Spleen (tissue), 11 donors: ENCODE measurements around the gene PTPRN2. TPM values are rescaled to one million over a fixed set of nuclear protein-coding genes. Genes with fewer than 3 reads are reported as not detected.
A peak's percentile ranks its signal among the peaks of the same experiment; 100 is the strongest.

Experiments used
- DNase-seq: peaks from one replicate; pipeline ENCODE4 v3.0.0-alpha.2; 2020
- H3K27ac ChIP-seq, 8 donors: fragments of 200-600 bp; sonication (generic) in 7 of 8; 1 replicate in 4 of 8; 2 replicates in 4 of 8; pipeline versions ENCODE4 v1.5.0 to v1.8.0; 2016 to 2021; ENCODE audit warnings: inconsistent platforms in 4 of 8, mild to moderate bottlenecking in 4 of 8, moderate library complexity in 1 of 8
- H3K27me3 ChIP-seq, 7 donors: fragments of 200-600 bp; sonication (generic) in 6 of 7; replicated peaks in 1 of 7; 1 replicate in 4 of 7; 2 replicates in 3 of 7; pipeline versions ENCODE4 v1.5.0 to v1.8.0; 2016 to 2021; ENCODE audit warnings: inconsistent platforms in 3 of 7, mild to moderate bottlenecking in 1 of 7
- H3K36me3 ChIP-seq, 6 donors: fragments of 200-600 bp; sonication (generic) in 5 of 6; 1 replicate in 4 of 6; 2 replicates in 2 of 6; pipeline versions ENCODE4 v1.5.0 to v1.8.0; 2016 to 2021; ENCODE audit warnings: inconsistent platforms in 2 of 6
- H3K4me1 ChIP-seq, 6 donors: fragments of 200-600 bp; sonication (generic) in 5 of 6; 1 replicate in 3 of 6; 2 replicates in 3 of 6; pipeline versions ENCODE4 v1.5.0 to v1.8.0; 2016 to 2021; ENCODE audit warnings: inconsistent platforms in 3 of 6
- H3K4me3 ChIP-seq, 8 donors: fragments of 200-600 bp; sonication (generic) in 7 of 8; 1 replicate in 4 of 8; 2 replicates in 4 of 8; pipeline versions ENCODE4 v1.5.0 to v1.8.0; 2016 to 2021; ENCODE audit warnings: inconsistent platforms in 4 of 8, mild to moderate bottlenecking in 4 of 8, moderate library complexity in 2 of 8
- H3K9me3 ChIP-seq, 8 donors: fragments of 200-600 bp; sonication (generic) in 7 of 8; 1 replicate in 4 of 8; 2 replicates in 4 of 8; pipeline versions ENCODE4 v1.5.0 to v1.8.0; 2016 to 2021; ENCODE audit warnings: inconsistent platforms in 4 of 8
- CTCF ChIP-seq, 11 experiments: fragments of 200-600 bp in 7 of 11; fragments of 450-650 bp in 4 of 11; sonication (generic) in 4 of 11; IDR thresholded peaks in 8 of 11; conservative IDR thresholded peaks in 3 of 11; 1 replicate in 7 of 11; 2 replicates in 4 of 11; pipeline versions ENCODE4 v1.4.0 to v1.8.0; 2016 to 2021; ENCODE audit warnings: antibody characterized with exemption in 11 of 11, inconsistent platforms in 4 of 11, mild to moderate bottlenecking in 1 of 11
- POLR2A ChIP-seq, 3 donors: fragments of 450-650 bp; IDR thresholded peaks; one replicate each; pipeline ENCODE4 v1.5.1; 2017; ENCODE audit warnings: antibody characterized with exemption in 3 of 3, mild to moderate bottlenecking in 1 of 3
- POLR2AphosphoS5 ChIP-seq, 3 donors: sonication (generic); formaldehyde crosslinking; IDR thresholded peaks; one replicate each; pipeline ENCODE4 v1.5.1; 2017; ENCODE audit warnings: antibody characterized with exemption in 3 of 3
- WGBS, 5 donors: extraction: QIAGEN DNeasy Blood & Tissue Kit in 3 of 5; methylation state at CpG; one replicate each; pipeline versions ENCODE4 v1.1.5 to v1.1.7; 2013 to 2018; 5-methylcytosine and 5-hydroxymethylcytosine counted together
- intact Hi-C: fragments of 100-400 bp; cut with DNase I; formaldehyde crosslinking; loops from one replicate; pipeline ENCODE4 v1.15.0; 2023; ENCODE audit warnings: low total_unique reads
- polyA plus RNA-seq, 3 donors: library from polyadenylated mRNA; stranded (reverse); fragments of 200-250 nt; gene quantifications; one replicate each; pipeline ENCODE4 v1.2.1, GENCODE V29; 2013
- total RNA-seq, 7 donors: library from RNA; depleted of rRNA in 3 of 7; stranded (reverse); fragments of >200 nt in 3 of 7; fragmentation: NEBNext Ultra II Directional in 4 of 7; extraction: Animal tissue kit (Norgen Biotek cat#: 25700) in 4 of 7; gene quantifications; one replicate each; pipeline versions ENCODE4 v1.1.0 to v1.2.1, GENCODE V29; 2016 to 2021
- donor health status: healthy with polysubstance abuse.
- donor health status: DM: no; HTN: no; CAD: no; lungs with moderate emphysema.
- donor health status: DM: no; HTN: no; CAD: no.
- donor health status: Bipolar disorder and iron deficiency.
- donor health status: healthy.
- donor health status: DM: no; HTN: no; CAD: no.
- donor health status: DM: yes; HTN: yes; CAD: no.

Gene PTPRN2
- total and polyA plus RNA-seq, 10 donors = 7.0 to 22.8 (median 16.8) TPM

DNA sequence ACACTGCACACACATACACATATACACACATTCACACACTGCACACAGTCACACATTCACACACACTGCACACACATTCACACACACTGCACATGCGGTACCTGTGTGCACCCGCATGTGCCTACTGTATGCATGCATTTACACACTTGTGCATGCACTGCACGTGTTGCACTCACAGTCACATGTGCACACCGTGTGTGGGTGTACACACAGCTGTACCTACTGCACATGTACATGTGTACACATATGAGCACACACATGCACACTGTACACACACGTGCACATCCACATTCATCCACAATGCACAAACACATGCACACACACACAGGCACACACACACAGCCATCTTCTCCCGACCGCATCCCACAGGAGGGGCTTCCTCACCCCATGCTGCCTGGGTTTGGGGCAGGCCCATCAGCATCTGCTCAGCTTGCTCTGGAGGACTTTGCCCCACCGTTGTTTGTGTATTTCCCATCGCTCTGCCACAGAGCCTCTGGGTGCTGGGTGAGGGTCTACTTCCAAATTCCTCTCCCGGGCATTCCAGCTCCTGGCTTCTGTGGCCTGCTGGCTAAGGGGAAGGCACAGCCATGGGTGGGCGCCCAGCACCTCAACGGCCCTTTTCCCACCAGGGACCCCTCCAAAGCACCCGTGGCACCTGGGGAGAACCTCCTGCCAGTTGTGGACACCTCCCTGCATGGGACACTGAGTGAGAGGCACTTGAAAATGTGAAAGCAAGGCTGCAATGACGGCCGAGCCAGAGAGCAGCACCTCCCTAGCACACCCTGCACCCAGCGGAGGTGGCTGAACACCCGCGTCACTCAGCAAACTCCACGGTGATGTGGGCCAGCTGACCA lies 324.3 kb downstream of the PTPRN2 start:
- Histone ChIP-seq H3K27me3 (peaks cover 0 to 23% (median 0%) of the 10 kb centered on the region in 7 donors), H3K36me3 (no peaks in the 10 kb centered on the region), H3K4me3 (no peak overlapping the region), H3K27ac (no peak overlapping the region), H3K4me1 (no peaks in the 10 kb centered on the region), H3K9me3 (peaks cover 0 to 15% (median 0%) of the 10 kb centered on the region in 8 donors)
- TF ChIP-seq CTCF (IDR thresholded peaks at IDR 0.05 in 8 of 11, conservative IDR thresholded peaks at IDR 0.05 in 3 of 11) (no peak), POLR2AphosphoS5 (IDR thresholded peaks at IDR 0.05) (no peak), POLR2A (IDR thresholded peaks at IDR 0.05) (no peak)
- peak; percentile 44 for DNase-seq
- 88 to 95% (median 90%) methylated on average over 14 to 19 of the region's 19 CpGs for WGBS, 5 donors
- intact Hi-C loops = no loop called here

GRCh38 chr7:158262284-158263109 lies 325.1 kb downstream of the PTPRN2 start:
- 75 to 100% (median 93%) methylated on average over 5 of the region's 5 CpGs for WGBS, 5 donors
- no peak for TF ChIP-seq CTCF (IDR thresholded peaks at IDR 0.05 in 8 of 11, conservative IDR thresholded peaks at IDR 0.05 in 3 of 11)
- no peak for DNase-seq
- Histone ChIP-seq H3K4me3 (no peak overlapping the region), H3K27ac (no peak overlapping the region), H3K9me3 (peaks cover 0 to 22% (median 0%) of the 10 kb centered on the region in 8 donors), H3K27me3 (peaks cover 0 to 23% (median 0%) of the 10 kb centered on the region in 7 donors), H3K36me3 (no peaks in the 10 kb centered on the region), H3K4me1 (no peaks in the 10 kb centered on the region)
- intact Hi-C loops = no loop called here

DNA sequence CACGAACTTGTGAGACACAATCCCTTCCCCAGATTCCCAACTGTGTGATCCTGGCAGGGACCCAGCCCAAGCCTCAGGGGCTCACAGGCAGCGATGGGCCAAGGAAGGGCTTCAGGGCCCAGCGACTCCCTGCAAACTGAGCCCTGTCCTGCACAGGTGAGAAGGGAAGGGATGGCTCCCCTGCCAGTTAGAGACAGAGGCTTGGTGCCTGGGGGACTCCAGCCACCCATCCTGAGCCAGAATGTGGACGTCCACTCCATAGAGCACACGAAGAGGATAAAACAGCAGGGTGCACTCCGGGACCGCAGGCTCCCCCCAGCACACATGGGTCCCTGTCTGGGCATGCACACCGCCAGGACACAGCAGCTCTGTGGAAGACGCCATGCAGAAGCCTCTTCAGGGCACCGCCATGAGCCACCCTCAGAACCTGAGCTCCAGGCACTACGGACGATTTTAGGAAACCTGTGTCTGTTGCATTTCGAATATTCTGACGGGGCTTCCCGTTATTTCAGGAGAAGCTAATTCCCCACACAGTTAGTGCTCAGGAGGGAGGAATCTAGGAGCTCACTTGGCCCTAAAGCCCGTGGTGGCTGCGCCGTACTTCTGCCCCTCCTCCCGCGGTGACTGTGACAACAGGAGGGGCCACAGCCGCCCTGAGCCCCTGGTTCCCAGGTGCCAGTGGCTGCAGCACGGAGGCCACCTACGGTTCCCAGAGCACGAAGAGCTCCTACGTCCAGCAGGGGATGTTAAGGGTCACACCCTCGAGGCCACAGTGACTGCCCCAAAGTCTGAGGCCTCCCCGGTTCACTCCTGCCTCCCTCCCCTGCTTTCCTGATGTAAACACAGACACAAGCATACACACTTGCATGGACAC lies 326.0 kb downstream of the PTPRN2 start:
- DNase-seq = peak; percentile 53
- intact Hi-C loops = no loop called here
- H3K27ac ChIP-seq = no peak overlapping the region
- no peaks in the 10 kb centered on the region for H3K4me1 ChIP-seq
- H3K4me3 ChIP-seq = no peak overlapping the region
- H3K36me3 ChIP-seq = no peaks in the 10 kb centered on the region
- WGBS, 5 donors = 86 to 89% (median 88%) methylated on average over 22 to 27 of the region's 27 CpGs
- TF ChIP-seq CTCF (IDR thresholded peaks at IDR 0.05 in 8 of 11, conservative IDR thresholded peaks at IDR 0.05 in 3 of 11) = no peak
- TF ChIP-seq POLR2A (IDR thresholded peaks at IDR 0.05) = no peak
- TF ChIP-seq POLR2AphosphoS5 (IDR thresholded peaks at IDR 0.05) = no peak
- peaks cover 0 to 28% (median 0%) of the 10 kb centered on the region in 8 donors for H3K9me3 ChIP-seq
- peaks cover 0 to 18% (median 0%) of the 10 kb centered on the region in 7 donors for H3K27me3 ChIP-seq
